UCSD-AML1 (cell line): Measurements from ENCODE around the gene ZBTB21.

Source experiments
- DNase-seq: peaks from one replicate; lab custom pipeline; 2025; ENCODE audit not compliant: unreplicated experiment; lab: John Stamatoyannopoulos, UW

Gene ZBTB21

GRCh38 chr21:42040411-42041180, 30.4 kb upstream of the ZBTB21 start:
- no peak for DNase-seq

DNA sequence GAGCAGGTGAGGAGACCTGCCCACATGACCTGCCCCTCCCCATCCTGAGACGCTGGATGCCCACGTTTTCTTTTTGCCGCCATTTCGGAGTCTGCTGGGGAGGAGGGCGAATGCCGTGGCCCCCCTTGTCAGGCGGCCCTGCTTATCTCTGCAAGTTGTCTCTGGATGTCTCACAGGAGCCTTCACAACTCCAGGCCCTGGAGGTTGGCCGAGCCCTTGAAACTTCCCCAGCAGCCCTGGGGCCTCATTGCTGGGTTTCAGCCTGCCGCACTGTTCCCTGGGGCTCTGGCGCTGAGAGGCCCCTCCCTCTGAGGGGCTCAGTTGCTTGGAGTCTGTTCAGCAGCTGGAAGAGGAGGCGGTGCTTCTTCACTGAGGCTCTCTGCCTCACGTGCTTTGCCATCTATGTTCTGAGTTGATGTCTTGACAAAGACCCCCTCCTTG, 29.8 kb upstream of the ZBTB21 start:
- DNase-seq, result no peak

GRCh38 chr21:42039470-42039901, 29.3 kb upstream of the ZBTB21 start:
- DNase-seq, result no peak

DNA sequence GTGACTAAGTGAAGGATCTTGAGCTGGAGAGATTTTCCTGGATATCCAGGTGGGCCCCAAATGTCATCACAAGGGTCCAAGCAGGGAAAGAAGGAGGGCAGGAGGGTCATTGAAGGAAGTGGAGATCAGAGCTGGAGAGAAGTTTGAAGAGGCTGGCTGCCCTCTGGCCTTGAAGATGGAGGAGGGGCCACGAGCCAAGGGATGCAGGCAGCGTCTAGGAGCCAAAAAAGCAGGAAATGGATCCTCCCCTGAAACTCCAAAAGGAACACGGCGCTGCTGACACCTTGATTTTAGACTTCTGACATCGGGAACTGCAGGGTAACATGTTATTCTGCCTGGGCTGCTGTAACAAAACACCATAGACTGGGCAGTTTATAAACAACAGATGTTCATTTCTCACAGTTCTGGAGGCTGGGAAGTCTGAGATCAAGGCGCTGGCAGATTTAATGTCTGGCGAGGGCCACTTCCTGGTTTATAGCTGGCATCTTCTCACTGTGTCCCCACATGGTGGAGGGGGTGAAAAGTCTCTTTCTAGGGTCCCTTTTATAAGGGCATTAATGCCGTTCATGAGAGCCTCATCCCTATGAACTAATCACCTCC, 28.8 kb upstream of the ZBTB21 start:
- DNase-seq, result no peak

DNA sequence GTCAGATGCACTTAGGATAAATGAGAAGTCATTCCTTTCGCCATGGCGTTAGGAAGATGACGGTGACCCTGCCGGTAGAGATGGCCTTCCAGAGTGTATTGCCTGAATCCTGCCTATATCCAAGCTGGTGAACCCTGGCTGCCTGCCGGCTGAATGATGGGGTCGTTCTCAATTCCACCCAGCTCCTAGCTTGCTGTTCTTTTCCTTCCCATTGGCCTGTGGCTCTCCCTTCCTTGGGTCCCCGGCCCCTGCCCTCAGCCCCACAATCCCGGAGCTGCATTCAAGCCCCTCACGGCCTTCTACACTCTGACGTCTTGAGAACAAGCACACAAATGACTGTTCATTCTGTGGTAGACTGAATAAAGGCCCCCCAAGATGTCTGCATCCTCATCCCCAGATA, 28.2 kb upstream of the ZBTB21 start:
- no peak for DNase-seq

DNA sequence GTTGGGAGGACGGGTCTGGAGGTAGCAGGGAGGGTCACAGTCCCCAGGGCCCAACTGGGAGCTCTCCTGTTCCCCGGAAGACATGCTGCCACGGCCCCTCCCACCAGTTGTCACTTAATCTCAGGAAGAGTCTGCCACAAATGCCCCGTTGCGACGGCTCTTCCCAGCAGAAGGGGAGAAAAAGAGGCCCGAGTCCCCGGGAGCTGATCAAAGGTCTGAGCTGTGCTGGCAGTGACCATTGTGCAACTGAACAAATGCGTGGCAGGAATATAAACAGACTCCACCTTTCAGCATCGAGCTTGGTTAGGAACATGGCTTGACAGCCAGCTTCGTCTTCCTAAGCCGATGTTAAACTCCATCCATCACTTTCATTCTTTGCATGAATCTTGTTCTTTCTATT, 27.8 kb upstream of the ZBTB21 start:
- no peak for DNase-seq

DNA sequence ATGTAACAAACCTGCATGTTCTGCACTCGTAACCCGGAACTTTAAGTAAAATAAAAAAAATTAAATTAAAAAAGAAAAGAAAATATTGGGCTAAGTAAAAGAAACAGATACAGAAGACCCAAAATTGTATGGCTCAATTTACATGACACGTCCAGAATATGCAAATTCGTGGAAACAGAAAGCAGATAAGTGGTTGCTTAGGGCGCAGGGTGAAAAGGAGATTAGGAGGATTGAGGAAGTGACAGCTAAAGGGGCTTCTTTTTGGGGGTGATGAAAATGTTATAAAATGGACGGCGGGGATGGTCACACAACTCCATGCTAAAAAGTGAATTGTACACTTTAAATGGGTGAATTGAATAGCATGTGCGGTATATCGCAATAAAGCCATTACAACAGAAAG, 27.4 kb upstream of the ZBTB21 start:
- no peak for DNase-seq

DNA sequence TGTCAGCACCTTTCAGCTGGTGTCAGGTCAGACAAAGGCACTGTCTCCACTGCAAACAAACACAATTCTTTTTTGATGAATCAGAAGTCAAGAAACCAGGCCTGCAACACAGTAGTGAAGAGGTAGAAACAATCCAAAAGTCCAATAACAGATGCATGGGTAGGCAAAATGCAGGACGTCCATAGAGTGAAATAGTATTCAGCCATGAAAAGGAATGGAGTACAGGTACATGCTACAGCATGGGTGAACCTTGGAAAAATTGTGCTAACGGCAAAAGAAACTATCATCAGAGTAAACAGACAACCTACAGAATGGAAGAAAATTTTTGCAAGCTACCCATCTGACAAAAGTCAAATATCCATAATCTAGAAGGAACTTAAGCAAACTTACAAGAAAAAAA, 26.2 kb upstream of the ZBTB21 start:
- no peak for DNase-seq

- no peak for DNase-seq
Observed at GRCh38 chr21:42032968-42033367, 22.8 kb upstream of the ZBTB21 start.

DNA sequence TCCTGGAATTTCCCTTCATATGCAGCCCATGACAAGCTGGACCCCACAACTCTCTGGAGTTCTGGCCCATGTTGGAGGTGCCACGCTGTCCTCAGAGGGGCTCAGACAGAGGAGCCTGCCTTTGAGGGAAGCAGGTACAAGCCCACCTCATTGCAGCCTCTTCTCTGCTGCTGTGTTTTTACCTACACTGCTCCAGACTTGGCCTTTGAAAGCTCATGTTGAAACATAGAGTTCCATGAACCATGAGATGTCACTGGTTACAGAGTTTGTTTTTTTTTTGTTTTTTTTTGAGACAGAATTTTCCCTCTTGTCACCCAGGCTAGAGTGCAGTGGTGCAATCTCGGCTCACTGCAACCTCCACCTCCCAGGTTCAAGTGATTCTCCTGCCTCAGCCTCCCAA, 22.1 kb upstream of the ZBTB21 start:
- no peak for DNase-seq

DNA sequence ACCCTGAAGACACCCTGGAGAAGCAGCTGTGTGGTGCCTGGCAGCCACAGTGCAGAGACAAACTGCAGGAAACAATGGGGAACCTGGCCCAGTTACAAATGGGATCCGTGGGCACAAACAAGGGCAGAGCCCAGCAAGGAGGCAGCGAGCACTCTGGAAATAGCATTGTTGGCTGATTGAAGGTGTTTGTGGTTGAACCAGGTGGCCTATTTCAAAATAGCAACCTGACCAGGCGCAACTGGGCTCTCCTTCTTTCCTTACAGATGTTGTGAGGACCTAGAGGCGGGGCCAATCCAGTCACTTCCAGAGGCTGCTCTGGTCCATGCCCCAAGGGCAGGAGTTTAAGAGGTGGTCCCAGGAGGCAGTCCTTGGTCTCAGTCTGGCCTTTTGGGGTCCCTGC, 21.7 kb upstream of the ZBTB21 start:
- DNase-seq, result no peak

DNA sequence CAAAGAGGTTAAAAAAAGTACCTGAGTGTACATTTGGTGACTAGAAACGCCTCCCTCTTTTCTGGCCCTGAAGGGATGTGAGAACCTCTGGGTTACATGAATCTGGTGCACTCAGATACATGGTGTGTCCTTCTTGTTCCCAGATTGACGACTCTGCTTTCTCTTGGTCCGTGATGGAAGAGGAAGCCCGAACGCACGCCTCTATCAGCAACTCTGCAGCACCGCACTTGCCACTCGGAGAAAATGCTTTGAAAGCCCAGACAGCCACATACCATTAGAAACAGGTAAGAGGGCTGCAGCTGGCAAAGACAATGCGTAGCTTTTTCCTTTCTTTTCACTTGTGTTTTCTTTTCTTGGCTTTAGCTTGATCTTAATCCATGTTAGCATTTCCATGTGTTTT, 21.1 kb upstream of the ZBTB21 start:
- no peak for DNase-seq

DNA sequence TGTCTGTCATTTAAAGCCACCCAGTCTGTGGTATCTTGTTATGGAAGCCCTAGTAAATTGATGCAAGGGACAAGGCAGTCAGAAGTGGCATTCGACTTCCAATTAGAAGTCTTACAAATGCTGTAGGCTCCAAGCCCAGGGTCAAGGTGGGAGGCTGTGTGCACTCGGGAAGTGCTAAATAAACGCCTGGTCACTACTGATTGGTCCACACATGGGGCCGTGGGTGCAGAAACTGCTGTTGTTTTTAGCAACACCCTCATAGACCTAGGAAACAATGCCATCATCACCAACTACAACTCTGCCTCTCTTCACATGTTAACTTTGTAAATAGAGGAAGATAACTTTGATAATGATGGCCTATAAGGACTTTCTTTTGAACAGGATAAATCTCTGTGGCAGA, 20.2 kb upstream of the ZBTB21 start:
- DNase-seq, result no peak

DNA sequence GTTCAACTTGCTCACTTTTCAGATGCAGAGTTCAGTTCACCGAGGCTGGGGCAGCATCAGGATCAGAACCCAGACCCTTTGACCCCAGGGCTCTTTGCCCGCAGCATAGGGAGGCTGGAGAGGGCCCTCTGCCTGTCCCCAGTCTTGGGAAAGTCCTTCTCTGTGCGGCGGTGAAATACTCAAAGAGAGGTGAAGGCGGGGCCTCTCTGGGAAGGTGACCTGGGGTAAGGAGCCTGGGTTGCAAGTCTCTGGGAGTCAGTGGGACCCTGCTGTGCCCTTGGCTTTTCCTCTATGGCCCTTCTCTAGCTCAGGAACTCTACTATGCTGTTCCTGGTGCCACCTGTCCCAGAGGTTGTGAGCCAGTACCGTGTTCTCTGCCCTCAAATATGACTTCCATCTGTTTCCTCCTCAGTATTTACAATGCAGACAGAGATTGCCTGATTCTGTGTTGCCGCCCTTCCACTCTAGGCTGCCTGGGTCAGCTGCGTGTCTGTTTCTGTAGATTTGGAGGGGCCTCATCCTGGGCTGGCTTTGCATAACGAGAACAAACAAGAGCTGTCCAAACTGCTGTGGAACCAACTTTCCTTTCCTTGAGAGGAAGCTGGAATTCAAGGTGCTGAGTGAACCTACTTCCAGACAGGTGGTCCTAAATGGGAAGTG, 18.7 kb upstream of the ZBTB21 start:
- no peak for DNase-seq

- DNase-seq, result no peak
Observed at GRCh38 chr21:42027822-42028765, 17.9 kb upstream of the ZBTB21 start.

DNA sequence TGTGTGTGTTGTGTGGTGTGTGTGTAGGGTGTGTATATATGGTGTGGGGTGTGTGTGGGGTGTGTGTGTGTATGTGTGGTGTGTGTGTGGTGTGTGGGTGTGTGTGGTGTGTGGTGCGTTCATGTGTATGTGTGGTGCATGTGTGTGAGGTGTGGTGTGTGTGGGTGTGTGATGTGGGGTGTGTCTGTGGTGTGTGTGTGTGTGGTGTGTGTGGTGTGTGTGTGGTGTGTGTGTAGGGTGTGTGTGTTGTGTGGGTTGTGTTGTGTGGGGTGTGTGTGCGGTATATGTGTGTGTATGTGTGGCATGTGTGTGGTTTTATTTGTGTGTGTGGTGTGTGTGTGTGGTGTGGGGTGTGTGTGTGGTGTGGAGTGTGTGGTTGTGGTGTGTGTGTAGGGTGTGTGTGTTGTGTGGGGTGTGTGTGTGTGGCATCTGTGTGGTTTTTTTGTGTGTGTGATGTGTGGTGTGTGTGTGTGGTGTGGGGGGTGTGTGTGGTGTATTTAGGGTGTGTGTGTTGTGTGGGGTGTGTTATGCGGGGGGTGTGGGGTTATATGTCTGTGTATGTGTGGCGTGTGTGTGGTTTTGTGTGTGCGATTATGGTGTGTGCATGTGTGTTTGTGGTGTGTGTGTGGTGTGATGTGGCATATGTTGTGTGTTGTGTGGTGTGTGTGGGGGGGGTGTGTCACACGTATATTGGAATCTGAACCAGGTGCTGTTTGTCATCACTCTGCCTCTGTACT, 17.1 kb upstream of the ZBTB21 start:
- no peak for DNase-seq

DNA sequence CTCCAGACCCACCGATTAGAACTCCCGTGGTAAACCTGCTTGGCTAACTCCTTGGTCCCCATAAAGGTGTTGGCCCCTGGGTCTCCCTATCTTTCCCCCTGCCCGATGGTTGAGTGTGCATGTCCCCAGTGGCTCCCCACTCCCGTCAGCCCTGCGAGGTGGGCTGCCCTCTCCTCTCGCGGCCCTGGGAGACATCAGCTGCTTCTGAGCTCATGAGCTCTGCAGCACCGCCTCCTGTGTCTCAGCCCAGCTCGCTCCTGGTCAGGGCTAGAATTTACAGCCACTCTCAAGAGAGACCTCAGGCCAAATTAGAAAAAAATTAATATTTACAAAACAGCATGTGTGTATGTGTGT, 15.9 kb upstream of the ZBTB21 start:
- no peak for DNase-seq

GRCh38 chr21:42025376-42026081, 15.4 kb upstream of the ZBTB21 start:
- DNase-seq, result no peak

- DNase-seq, result no peak
Observed at GRCh38 chr21:42022906-42023305, 12.7 kb upstream of the ZBTB21 start.

DNA sequence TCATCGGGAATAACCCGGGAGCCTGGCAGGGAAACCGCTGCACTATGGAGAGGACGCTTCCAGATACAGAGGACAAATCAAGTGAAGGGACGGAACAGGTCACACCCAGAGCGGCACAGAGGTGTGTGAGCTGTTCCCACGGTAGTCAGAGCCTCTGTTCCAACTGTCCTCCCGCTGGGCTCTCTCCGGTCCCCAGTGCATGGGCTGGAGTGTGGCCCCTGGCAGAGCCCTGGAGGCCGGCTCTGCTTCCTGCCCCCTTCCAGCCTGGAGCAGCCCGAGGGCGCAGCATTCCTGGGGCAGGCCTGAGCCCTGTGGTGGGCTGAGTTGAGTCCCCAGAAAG, 11.9 kb upstream of the ZBTB21 start:
- no peak for DNase-seq
